HEK293 (cell line): ENCODE data around the gene KCNJ1.

Experiments used
- CTCF ChIA-PET: fragments of 350-600 bp; formaldehyde crosslinking; extraction: SDS; loops from one replicate; lab custom pipeline; 2021; ENCODE audit warnings: antibody characterized with exemption; lab: Yijun Ruan, JAX
- POLR2A ChIA-PET: fragments of 300-600 bp; formaldehyde crosslinking; extraction: SDS; loops from one replicate; lab custom pipeline; 2020; ENCODE audit warnings: antibody characterized with exemption, inconsistent platforms; lab: Yijun Ruan, JAX
- H3K27ac ChIP-seq: fragments of 200-500 bp; sonication (Bioruptor generic); 2 replicates; pipeline ENCODE4 v1.5.1; 2014; ENCODE audit warnings: low read depth, low read length, control low read depth, inconsistent platforms; ENCODE audit errors: extremely low read depth
- H3K36me3 ChIP-seq, 2 experiments: fragments of 200-500 bp in 1 of 2; sonication (Bioruptor generic) in 1 of 2; 1 replicate in 1 of 2; 2 replicates in 1 of 2; pipeline ENCODE4 v1.5.1; 2014 to 2017; ENCODE audit warnings: inconsistent platforms in 2 of 2, low read length in 2 of 2; ENCODE audit not compliant: control insufficient read depth in 2 of 2, insufficient read depth in 1 of 2
- H3K4me1 ChIP-seq: fragments of 200-500 bp; sonication (Bioruptor generic); 2 replicates; pipeline ENCODE4 v1.5.1; 2014; ENCODE audit warnings: mild to moderate bottlenecking, low read length, inconsistent platforms; ENCODE audit not compliant: control insufficient read depth, insufficient read depth
- H3K4me3 ChIP-seq: 2 replicates; pipeline ENCODE4 v1.5.1; 2011; ENCODE audit warnings: low read depth, mild to moderate bottlenecking, control low read depth, low read length, moderate library complexity
- H3K9me3 ChIP-seq: fragments of 200-500 bp; sonication (Bioruptor generic); 2 replicates; pipeline ENCODE4 v1.5.1; 2014; ENCODE audit warnings: low read depth, low read length, inconsistent platforms; ENCODE audit not compliant: control insufficient read depth, insufficient read depth
- EGR2 ChIP-seq: fragments of 450-650 bp; formaldehyde crosslinking; IDR thresholded peaks from 2 replicates; pipeline ENCODE4 v1.5.1; 2016; ENCODE audit warnings: low read depth, missing biosample characterization, missing genetic modification characterization
- GLI4 ChIP-seq: fragments of 450-650 bp; formaldehyde crosslinking; IDR thresholded peaks from 2 replicates; pipeline ENCODE4 v1.5.1; 2016; ENCODE audit warnings: missing biosample characterization, missing genetic modification characterization
- KLF16 ChIP-seq: fragments of 450-650 bp; formaldehyde crosslinking; IDR thresholded peaks from 2 replicates; pipeline ENCODE4 v1.5.1; 2017; ENCODE audit warnings: missing biosample characterization, missing genetic modification characterization
- MYNN ChIP-seq: fragments of 450-650 bp; formaldehyde crosslinking; IDR thresholded peaks from 2 replicates; pipeline ENCODE4 v1.5.1; 2016; ENCODE audit warnings: missing biosample characterization, missing genetic modification characterization, borderline replicate concordance
- PBX3 ChIP-seq: sonication (generic); formaldehyde crosslinking; IDR thresholded peaks from 2 replicates; pipeline ENCODE4 v1.8.1; 2022; ENCODE audit warnings: mild to moderate bottlenecking, moderate library complexity, missing genetic modification reagents
- SETDB1 ChIP-seq: IDR thresholded peaks from one replicate; pipeline ENCODE4 v1.6.1; 2017; ENCODE audit warnings: mild to moderate bottlenecking, low read length, moderate library complexity, mixed read lengths; ENCODE audit not compliant: insufficient read length
- ZBTB44 ChIP-seq: fragments of 450-650 bp; IDR thresholded peaks from 2 replicates; pipeline ENCODE4 v1.5.1; 2018; ENCODE audit warnings: missing biosample characterization, mild to moderate bottlenecking, missing genetic modification characterization
- ZNF138 ChIP-seq: fragments of 450-650 bp; formaldehyde crosslinking; IDR thresholded peaks from 2 replicates; pipeline ENCODE4 v1.5.1; 2016; ENCODE audit warnings: missing biosample characterization, missing genetic modification characterization, borderline replicate concordance
- ZNF140 ChIP-seq: fragments of 450-650 bp; formaldehyde crosslinking; IDR thresholded peaks from 2 replicates; pipeline ENCODE4 v1.5.1; 2016; ENCODE audit warnings: missing biosample characterization, missing genetic modification characterization
- ZNF19 ChIP-seq: fragments of 450-650 bp; formaldehyde crosslinking; IDR thresholded peaks from 2 replicates; pipeline ENCODE4; 2016; ENCODE audit warnings: missing biosample characterization, missing genetic modification characterization, low read depth
- ZNF2 ChIP-seq: fragments of 450-650 bp; formaldehyde crosslinking; IDR thresholded peaks from 2 replicates; pipeline ENCODE4 v1.5.1; 2016; ENCODE audit warnings: missing biosample characterization, missing genetic modification characterization
- ZNF214 ChIP-seq: fragments of 450-650 bp; formaldehyde crosslinking; IDR thresholded peaks from 2 replicates; pipeline ENCODE4 v1.5.1; 2017; ENCODE audit warnings: missing biosample characterization, mild to moderate bottlenecking, missing genetic modification characterization, borderline replicate concordance
- ZNF24 ChIP-seq: fragments of 450-650 bp; formaldehyde crosslinking; IDR thresholded peaks from 2 replicates; pipeline ENCODE4 v1.5.1; 2016; ENCODE audit warnings: missing biosample characterization, missing genetic modification characterization
- ZNF350 ChIP-seq: fragments of 450-650 bp; formaldehyde crosslinking; IDR thresholded peaks from 2 replicates; pipeline ENCODE4 v1.5.0; 2017; ENCODE audit warnings: missing biosample characterization, mild to moderate bottlenecking, missing genetic modification characterization
- ZNF473 ChIP-seq: fragments of 450-650 bp; formaldehyde crosslinking; IDR thresholded peaks from 2 replicates; pipeline ENCODE4 v1.5.1; 2017; ENCODE audit warnings: missing biosample characterization, missing genetic modification characterization
- ZNF501 ChIP-seq: fragments of 450-650 bp; formaldehyde crosslinking; IDR thresholded peaks from 2 replicates; pipeline ENCODE4 v1.5.1; 2016; ENCODE audit warnings: missing biosample characterization, missing genetic modification characterization
- ZNF658 ChIP-seq: fragments of 450-650 bp; formaldehyde crosslinking; IDR thresholded peaks from 2 replicates; pipeline ENCODE4; 2016; ENCODE audit warnings: missing biosample characterization, missing genetic modification characterization
- ZNF791 ChIP-seq: fragments of 450-650 bp; formaldehyde crosslinking; IDR thresholded peaks from 2 replicates; pipeline ENCODE4 v1.5.1; 2016; ENCODE audit warnings: missing biosample characterization, missing genetic modification characterization
- ZSCAN16 ChIP-seq: fragments of 450-650 bp; formaldehyde crosslinking; IDR thresholded peaks from 2 replicates; pipeline ENCODE4 v1.5.1; 2016; ENCODE audit warnings: missing biosample characterization, missing genetic modification characterization
- ZSCAN23 ChIP-seq: fragments of 450-650 bp; formaldehyde crosslinking; IDR thresholded peaks from 2 replicates; pipeline ENCODE4 v1.5.1; 2016; ENCODE audit warnings: missing biosample characterization, missing genetic modification characterization
- ZSCAN5A ChIP-seq: fragments of 450-650 bp; formaldehyde crosslinking; IDR thresholded peaks from 2 replicates; pipeline ENCODE4 v1.5.1; 2016; ENCODE audit warnings: missing biosample characterization, missing genetic modification characterization

KCNJ1 gene

GRCh38 chr11:128804481-128804880 lies 62.6 kb downstream of the KCNJ1 start:
- Histone ChIP-seq H3K27ac (no peak overlapping the region), H3K4me1 (no peaks in the 10 kb centered on the region), H3K4me3 (no peak overlapping the region), H3K36me3 (peaks cover 0 to 28% of the 10 kb centered on the region in 2 experiments; a peak in 1 of 3 replicates)
- CTCF ChIA-PET = interaction anchor here (0.8 kb wide), 1 partner anchor 633 kb away, joined by 3 read pairs; no protein-coding TSS in a partner anchor
- POLR2A ChIA-PET = no interaction called here
- no peak for TF ChIP-seq ZNF791 (tag by site-specific recombination)
- no peak for TF ChIP-seq MYNN (tag by site-specific recombination)
- TF ChIP-seq ZNF140 (tag by site-specific recombination) = no peak
- TF ChIP-seq ZNF658 (tag by site-specific recombination) = no peak
- TF ChIP-seq ZNF350 (tag by site-specific recombination) = no peak
- no peak for TF ChIP-seq KLF16
- TF ChIP-seq ZNF473 (tag by site-specific recombination) = no peak
- TF ChIP-seq ZNF138 (tag by site-specific recombination) = no peak
- TF ChIP-seq ZBTB44 = no peak
- TF ChIP-seq ZNF501 = no peak
- TF ChIP-seq, all 188 proteins: peak for 0
- H3K9me3 ChIP-seq = no peaks in the 10 kb centered on the region

- Histone ChIP-seq H3K4me3 (no peak overlapping the region), H3K27ac (no peak overlapping the region), H3K9me3 (no peaks in the 10 kb centered on the region), H3K36me3 (peaks cover 0 to 23% of the 10 kb centered on the region in 2 experiments; a peak in 1 of 3 replicates), H3K4me1 (no peaks in the 10 kb centered on the region)
- CTCF ChIA-PET = interaction anchor here (0.6 to 2.2 kb wide), 13 partner anchors 7 to 632 kb away, joined by 3 to 11 read pairs (median 3); no protein-coding TSS in a partner anchor
- no peak for TF ChIP-seq ZNF19
- no peak for TF ChIP-seq ZSCAN23 (tag by site-specific recombination)
- no peak for TF ChIP-seq EGR2 (tag by site-specific recombination)
- no peak for TF ChIP-seq ZNF24 (tag by site-specific recombination)
- TF ChIP-seq ZSCAN5A (tag by site-specific recombination) = no peak
- no peak for TF ChIP-seq SETDB1
- TF ChIP-seq ZNF2 (tag by site-specific recombination) = no peak
- TF ChIP-seq PBX3 (CRISPR knock-in tag) = no peak
- no peak for TF ChIP-seq ZNF214 (tag by site-specific recombination)
- no peak for TF ChIP-seq ZSCAN16 (tag by site-specific recombination)
- no peak for TF ChIP-seq ZNF658 (tag by site-specific recombination)
- TF ChIP-seq GLI4 (tag by site-specific recombination) = no peak
- POLR2A ChIA-PET = no interaction called here
Measured at GRCh38 chr11:128803449-128804245, 63.4 kb downstream of the KCNJ1 start.
